GM20000 (cell line): ENCODE measurements around the gene KIAA2012.

Experiments used
- DNase-seq: peaks from one replicate; pipeline ENCODE4 v3.0.0; 2012; ENCODE audit warnings: low spot score
- CTCF ChIP-seq: IDR thresholded peaks from 2 replicates; pipeline ENCODE4 v1.5.1; 2012; ENCODE audit warnings: mild to moderate bottlenecking, control low read depth; ENCODE audit errors: extremely low read depth, missing control alignments

The KIAA2012 gene

GRCh38 chr2:202054679-202055078, 18.4 kb upstream of the KIAA2012 start:
- DNase-seq: no peak

GRCh38 chr2:202056611-202057010, 16.4 kb upstream of the KIAA2012 start:
- no peak for TF ChIP-seq CTCF
- no peak for DNase-seq

More at GRCh38 chr2:202054679-202055078, 18.4 kb upstream of the KIAA2012 start:
- TF ChIP-seq CTCF: no peak

GRCh38 chr2:202060218-202060617, 12.8 kb upstream of the KIAA2012 start:
- DNase-seq: no peak
- TF ChIP-seq CTCF: no peak

- DNase-seq: no peak
Observed at GRCh38 chr2:202061695-202062094, 11.4 kb upstream of the KIAA2012 start.

GRCh38 chr2:202064171-202064880, 8.7 kb upstream of the KIAA2012 start:
- no peak for TF ChIP-seq CTCF
- DNase-seq: no peak

More at GRCh38 chr2:202061695-202062094, 11.4 kb upstream of the KIAA2012 start:
- TF ChIP-seq CTCF: no peak

GRCh38 chr2:202064881-202065230, 8.2 kb upstream of the KIAA2012 start:
- no peak for TF ChIP-seq CTCF
- no peak for DNase-seq

- no peak for DNase-seq
- no peak for TF ChIP-seq CTCF
Observed at GRCh38 chr2:202065876-202066275, 7.2 kb upstream of the KIAA2012 start.
